ENCODE measurements around the gene RALGPS1.

The RALGPS1 gene

DNA sequence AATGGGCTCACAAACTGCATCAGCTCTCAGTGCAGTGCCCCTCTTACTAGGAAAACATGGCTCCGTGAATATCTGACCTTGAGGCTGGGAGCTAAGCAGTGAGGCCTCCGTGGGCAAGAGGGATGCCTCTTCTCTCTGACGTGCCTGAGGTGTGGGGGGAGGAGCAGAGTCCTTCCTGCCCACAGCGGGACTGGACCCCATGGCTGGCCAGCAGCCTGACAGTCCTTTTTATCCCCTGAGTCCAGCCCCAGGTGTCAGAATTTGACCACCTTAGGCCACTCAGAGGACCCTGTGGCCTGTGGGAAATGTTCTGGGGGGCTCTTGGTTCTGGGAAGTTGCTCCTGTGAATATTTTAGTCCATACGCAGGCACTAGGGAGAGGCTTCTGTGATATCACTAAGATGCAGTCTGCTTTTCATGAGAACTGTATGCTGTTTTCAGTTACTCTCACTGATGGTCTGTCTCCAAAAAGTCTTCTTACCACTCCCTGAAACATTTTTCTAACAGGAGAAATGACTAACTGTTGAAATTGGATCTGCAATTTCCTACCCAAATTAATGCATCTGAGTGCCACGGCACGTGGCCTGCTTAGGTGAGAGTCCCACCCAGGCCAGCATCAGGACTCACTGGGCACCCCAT is 184.5 kb downstream of the RALGPS1 start:
- DNase-seq (ENCODE audit: low read depth in 2 of 2): no peak

DNA sequence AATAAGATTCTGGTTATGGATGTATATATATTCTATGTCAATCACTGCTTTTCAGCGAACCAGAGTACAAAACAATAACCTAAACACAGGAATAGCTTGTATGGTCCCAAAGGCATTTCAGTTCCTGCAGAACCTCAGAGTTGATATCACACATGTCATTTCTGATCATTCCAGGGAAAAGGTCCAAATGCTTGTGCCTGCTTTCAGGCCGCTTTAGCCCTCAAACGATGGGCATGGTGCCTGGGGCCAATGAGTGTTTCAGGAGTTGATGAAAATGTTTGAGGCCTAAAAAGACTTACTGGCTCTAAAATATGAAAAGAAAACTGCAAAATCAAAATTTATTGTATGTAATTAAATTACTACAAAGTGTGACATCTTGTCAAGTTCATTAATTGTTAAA is 185.1 kb downstream of the RALGPS1 start:
- DNase-seq (ENCODE audit: low read depth in 2 of 2): no peak

DNA sequence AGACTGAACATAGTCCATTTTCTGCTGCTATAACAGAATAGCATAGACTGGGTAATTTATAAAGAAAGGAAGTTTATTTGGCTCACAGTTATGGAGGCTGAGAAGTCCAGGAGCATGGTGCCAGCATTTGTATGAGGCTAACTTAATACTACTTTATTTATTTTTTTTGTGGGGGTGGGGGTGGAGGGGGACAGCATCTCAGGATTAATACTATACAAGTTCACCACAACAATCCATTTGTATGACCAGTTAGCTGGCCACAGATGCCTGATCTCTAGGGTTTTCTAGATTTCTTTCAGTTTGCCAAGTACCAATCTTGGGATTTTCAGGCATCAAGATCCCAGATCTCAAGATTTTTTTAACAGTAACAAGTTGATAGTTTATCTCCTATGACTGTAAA is 187.6 kb downstream of the RALGPS1 start:
- no peak for DNase-seq (ENCODE audit: low read depth in 2 of 2)

DNA sequence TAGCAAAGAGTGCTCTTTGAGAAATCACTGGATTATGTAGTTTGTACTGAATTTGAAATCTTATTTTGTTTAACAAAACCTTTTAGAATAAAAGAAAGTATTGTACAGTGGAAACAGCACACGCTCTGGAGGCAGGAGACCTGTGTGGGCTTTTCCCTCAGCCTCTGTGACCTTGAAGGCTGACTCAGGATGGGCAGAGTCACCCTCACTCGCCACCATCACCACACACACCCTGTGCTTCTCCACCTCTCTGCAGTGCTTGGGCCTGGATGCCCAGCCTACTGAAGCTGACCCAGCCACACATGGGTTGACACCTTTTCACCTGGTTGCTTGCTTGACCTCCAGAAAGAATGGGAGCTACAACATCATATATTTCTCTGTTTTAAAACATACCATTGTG is 188.2 kb downstream of the RALGPS1 start:
- no peak for DNase-seq (ENCODE audit: low read depth in 2 of 2)

GRCh38 chr9:127104581-127105311 is 190.2 kb downstream of the RALGPS1 start:
- DNase-seq (ENCODE audit: low read depth in 2 of 2): no peak

DNA sequence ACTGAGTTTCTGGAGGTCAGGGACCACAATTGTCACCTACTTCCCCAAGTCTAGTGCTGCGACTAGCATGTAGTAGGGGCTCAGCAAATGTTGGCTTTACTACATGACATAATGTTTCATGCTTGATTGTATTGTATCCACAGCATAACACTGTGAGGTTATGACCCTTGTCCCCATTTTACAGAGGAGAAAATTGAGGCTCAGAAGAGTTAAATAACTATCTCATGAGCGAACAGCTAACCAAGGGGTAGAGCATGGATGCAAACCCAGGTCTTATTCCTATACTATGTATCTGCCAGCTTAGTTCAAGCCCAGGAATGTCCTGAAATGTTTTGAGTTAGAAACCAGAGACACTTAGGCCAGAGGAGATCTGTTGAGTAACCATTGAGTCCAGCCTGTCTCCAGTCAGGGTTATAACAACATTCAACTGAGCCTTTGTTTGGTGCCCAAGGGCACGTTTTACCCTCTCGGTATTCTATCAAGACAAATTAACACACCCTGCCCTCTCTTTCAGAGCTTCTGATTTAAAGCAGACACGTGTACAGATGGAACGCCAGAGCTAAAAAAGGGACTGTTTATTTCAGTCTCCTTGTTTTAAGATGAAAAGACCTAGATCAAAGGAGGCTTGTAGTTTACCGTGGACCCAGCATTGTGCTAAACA is 191.4 kb downstream of the RALGPS1 start:
- no peak for DNase-seq (ENCODE audit: low read depth in 2 of 2)

DNA sequence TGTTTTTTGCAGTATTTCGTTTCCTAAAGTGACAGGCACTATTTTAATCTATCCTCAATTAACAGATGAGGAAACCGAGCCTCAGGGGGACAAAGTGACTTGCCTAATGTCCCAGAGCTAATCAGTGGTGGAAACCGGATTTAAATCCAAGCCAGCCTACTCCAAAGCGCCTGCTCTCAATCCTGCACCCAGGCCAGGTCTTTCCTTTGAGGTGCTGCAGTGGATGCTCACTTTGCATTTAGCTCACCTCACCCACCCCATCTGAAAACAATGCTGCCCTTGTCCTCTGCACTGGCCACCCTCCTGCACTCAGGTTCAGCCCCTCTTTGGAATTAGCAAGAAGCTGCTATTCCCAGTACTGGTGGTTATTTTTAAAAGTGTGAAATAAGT is 191.9 kb downstream of the RALGPS1 start:
- DNase-seq (ENCODE audit: low read depth in 2 of 2): no peak

- no peak for DNase-seq (ENCODE audit: low read depth in 2 of 2)
These were observed 192.8 kb downstream of the RALGPS1 start for GRCh38 chr9:127107171-127107928.

- DNase-seq (ENCODE audit: low read depth in 2 of 2): no peak
These were observed 193.6 kb downstream of the RALGPS1 start for GRCh38 chr9:127107929-127108876.

GRCh38 chr9:127109212-127109711 is 194.7 kb downstream of the RALGPS1 start:
- no peak for DNase-seq (ENCODE audit: low read depth in 2 of 2)

GRCh38 chr9:127112056-127112455 is 197.5 kb downstream of the RALGPS1 start:
- DNase-seq (ENCODE audit: low read depth in 2 of 2): no peak

DNA sequence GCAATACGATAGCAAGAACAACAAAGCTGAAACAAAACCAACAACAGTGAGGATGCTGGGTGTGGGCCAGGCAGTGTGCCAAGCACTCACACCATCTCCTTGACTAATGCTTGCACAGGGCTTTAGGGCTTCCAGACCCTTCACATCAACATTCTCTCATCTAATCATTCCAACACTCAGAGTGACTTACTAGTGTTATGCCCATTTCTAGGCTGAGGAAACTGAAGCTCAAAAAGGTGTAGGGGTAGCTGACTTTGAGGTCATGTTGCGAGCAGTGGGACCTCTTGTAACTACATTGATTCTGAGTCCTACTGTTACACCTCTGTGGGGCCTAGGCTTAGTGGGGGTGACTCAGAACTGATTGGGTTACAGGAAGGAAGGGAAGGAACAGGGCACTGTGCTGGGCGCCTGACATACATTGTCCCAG is 198.2 kb downstream of the RALGPS1 start:
- no peak for DNase-seq (ENCODE audit: low read depth in 2 of 2)

GRCh38 chr9:127113191-127113972 is 198.8 kb downstream of the RALGPS1 start:
- DNase-seq (ENCODE audit: low read depth in 2 of 2): no peak

GRCh38 chr9:127114606-127115005 is 200.0 kb downstream of the RALGPS1 start:
- DNase-seq (ENCODE audit: low read depth in 2 of 2): no peak

DNA sequence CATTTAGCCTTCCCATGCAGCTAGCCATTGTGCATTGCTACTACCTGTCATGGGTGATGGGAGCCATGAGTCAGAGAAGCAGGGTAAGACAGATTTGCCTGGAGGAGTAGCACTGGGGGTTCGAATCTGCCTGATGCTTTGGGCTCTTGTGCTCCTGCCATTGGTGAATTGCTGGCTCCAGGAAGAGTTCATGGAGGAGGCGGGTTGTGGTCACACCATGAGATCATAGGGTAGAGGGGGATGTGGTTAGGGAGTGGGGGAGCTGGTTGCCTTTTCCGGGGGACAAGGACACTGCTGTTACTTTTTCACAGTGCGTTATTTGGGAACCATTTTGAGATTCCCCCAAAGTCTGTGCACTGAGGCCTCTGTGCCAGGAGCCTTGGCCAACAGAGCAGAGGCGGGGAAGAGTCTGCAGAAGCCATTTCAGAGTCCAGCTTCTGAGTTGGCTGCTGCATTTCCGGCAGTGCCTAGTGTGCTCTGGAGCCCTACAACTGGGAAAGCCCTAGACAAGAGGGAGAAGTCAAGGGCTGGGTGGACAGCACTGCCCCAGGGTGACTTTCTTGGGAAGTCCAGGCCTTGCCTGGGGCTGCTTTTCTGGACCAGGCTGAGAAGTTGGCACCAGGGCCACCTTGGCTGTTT is 201.6 kb downstream of the RALGPS1 start:
- DNase-seq (ENCODE audit: low read depth in 2 of 2): no peak

GRCh38 chr9:127116957-127117356 is 202.4 kb downstream of the RALGPS1 start:
- no peak for DNase-seq (ENCODE audit: low read depth in 2 of 2)

GRCh38 chr9:127117801-127118200 is 203.2 kb downstream of the RALGPS1 start:
- no peak for DNase-seq (ENCODE audit: low read depth in 2 of 2)

- no peak for DNase-seq (ENCODE audit: low read depth in 2 of 2)
These were observed 204.2 kb downstream of the RALGPS1 start for GRCh38 chr9:127118597-127119319.

DNA sequence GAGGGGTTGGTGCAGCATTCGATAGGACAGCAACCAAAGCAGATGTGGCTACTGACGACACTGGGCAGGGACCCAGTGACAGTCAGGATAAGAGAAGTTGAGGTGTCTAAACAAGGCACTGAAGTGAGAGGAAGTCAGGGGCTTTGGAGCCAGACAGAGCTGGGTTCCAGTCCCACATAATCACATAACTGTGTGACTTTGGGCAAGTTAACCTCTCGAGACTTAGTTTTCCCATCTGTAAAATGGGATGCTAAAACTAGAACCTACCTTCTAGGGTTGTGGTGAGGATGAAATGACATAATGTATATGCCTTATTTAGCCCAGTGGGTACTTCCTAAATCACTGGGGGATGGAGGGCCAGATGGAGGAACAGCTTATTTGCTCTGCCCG is 204.7 kb downstream of the RALGPS1 start:
- no peak for DNase-seq (ENCODE audit: low read depth in 2 of 2)

Measured in activated CD4-positive, alpha-beta T cell treated with anti-CD3 and anti-CD28 coated beads for 24 hours (primary cell).